ENCODE data around the gene ZC3H4.
"Not testable (repeated sequence)": the region's sequence is repeated elsewhere in the genome, so short reads cannot be mapped to it uniquely, and the experiment has no call there.

ZC3H4 gene

DNA sequence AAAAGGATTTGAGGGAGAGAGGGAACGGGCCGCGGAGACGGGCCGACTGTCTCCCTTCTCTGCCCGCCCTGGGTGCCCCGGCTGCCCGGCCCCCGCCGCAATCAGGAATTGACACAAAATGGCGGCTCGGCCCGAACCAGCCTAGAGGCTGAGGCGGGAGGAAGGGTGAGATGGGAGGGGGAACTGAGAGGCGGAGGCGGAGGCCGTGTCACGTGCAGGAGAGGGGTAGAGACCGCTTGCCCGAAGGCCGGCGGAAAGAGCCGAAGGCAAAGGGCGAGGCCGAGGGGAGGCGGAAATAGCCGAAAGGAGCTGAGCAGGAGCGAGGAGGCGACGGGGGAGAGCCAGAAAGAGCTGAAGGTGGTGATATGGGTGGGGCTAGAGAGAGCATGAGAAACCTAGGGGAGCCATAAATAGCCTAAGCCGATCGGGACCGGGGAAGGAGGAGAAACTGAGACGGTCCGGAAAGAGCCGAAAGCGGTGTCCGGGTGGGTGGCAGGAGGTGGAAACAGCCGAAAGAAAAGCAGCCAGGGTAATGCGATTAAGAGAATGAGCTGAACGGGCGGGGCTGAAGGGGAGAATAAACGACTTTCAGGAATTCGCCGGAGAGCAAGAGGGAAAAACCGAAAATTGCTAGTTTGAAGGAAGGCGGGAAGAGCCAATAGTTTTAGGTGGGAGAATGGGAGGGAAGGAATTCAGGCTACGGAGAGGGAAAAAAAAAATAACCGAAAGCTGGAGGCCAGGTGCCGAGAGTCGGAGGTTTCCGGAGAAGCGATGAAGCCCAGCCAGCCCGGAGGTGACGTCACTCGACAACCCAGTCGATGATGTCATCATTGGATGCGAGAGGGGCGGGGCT lies at the start of gene ZC3H4:
Gene ZC3H4 (minus strand): TSS at position 780 of the 853 bp plus-strand sequence. CDS start 1,192 bp downstream, outside the sequence.
- DNase-seq (ENCODE audit: low read depth in 2 of 2, low spot score in 1 of 2), result peak; percentile 98 to 99

- DNase-seq (ENCODE audit: low read depth in 2 of 2, low spot score in 1 of 2), result no peak
These were observed 48.4 kb upstream of the ZC3H4 start for GRCh38 chr19:47161876-47162489.

DNA sequence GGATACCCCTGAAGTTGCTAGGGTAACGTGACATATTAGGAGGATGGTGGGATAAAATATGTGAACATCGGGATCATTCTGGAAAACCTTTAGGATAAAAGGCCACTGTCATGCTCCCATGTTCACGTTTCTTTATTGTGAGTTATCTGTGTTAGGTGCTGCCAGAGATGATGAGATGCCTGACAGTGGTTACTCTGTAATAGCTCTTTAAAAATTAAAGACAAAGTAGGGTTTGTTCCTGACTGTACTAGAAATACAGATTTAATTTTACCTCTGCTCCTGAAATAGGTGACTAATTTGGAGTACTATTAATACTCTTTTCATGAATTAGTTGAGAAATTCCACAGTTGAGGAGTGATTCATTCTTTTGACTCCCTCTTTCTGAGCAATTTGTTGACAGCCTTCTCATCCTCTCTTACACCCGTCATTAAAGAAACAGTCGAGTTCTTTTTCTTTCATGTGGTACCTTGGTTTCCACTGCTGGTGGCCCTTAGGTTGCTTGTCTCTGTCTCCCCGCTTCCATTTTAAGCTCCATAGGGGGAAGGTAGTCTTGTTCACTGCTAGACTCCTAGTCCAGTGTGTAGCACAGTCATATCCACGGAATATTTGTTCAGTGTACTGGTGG lies 45.4 kb upstream of the ZC3H4 start:
- no peak for DNase-seq (ENCODE audit: low read depth in 2 of 2, low spot score in 1 of 2)

DNA sequence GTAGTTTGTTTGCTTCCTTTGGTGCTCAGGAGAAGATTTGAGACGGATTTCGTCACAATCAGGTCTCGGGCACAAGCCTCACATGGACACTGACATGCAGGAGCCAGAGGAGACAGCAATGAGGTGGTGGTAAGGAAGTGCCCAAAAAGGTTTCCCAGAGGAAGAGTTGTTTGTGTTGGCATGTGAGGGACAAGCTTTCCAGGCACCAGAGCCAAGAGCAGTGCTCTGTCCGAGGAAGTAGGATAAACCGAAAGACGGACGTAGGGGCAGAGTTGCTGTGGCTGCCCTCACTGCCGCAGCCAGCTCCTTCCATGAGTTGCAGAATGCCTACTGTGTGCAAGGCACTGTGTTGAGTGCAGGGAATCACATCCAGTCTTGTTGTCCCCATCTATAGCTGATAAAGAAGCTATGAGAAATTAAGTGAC lies 44.8 kb upstream of the ZC3H4 start:
- DNase-seq (ENCODE audit: low read depth in 2 of 2, low spot score in 1 of 2), result no peak

DNA sequence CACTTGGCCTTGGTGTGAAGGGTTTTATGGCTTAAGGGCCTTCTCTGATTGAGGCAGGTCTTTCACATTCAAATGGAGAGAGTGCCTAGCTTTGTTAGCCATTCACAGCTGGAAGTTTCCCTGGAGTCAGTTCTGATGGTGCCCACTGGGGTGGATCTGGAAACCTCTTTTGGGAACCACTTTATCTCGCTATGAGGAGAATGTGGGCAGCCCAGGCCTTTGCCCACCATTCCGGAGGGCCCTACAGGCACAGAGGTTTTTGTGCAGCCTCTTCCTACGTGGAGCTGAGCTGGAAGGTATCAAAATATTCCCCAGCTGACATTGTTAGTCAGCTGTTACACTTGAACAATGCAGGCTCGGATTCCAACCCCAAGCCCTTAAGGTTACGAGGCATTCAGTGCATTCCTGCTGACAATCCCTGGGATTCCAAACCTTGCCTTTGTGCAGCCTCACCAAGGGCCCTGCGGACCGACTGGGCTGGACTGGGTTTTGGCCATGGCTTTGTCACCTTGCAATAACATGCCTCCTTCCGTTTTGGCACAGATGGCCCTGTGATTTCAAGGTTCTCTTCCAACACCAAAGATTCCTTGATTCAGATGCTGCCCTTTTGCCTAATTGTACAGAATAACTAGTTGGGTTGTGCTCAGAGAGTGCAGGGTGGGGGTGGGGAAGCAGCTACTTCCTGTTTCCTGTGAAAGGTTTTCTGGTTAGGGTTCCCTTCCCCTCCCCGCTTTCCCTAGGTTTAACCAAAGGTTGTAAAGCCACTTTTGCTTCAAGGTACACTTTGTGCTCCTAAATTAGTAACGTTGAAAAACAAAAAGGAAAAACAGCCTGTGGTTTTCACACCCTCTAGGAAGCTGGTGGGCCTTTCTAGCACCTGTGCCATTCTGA lies 44.1 kb upstream of the ZC3H4 start:
- no peak for DNase-seq (ENCODE audit: low read depth in 2 of 2, low spot score in 1 of 2)

DNA sequence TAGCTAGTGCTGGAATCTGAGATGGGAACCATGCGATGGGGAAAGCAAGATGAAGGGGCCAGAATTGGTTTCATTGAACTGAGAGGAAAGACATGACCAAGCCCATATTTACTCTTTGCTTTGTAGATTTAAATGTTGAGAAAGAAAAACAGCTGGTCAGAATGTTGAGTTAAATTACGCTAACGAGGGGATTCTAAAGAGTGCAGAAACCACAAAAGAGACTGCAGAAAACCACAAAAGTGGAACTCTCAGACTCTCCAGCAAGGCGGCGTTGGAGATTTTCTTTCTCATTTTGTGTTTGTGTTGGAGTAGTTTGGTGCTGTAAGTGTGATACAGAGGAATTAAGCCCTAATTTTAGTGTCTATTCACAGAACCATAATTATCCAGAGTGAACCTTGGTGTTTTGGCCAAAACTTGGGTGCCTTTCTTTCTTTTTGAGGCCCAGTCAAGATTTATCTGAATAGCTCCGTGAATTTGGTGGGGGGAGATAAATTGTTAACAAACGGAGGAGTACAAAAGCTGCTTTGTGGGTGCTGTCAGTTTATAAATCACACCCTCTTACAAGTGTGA lies 43.4 kb upstream of the ZC3H4 start:
- DNase-seq (ENCODE audit: low read depth in 2 of 2, low spot score in 1 of 2), result no peak

- DNase-seq (ENCODE audit: low read depth in 2 of 2, low spot score in 1 of 2), result no peak
These were observed 41.6 kb upstream of the ZC3H4 start for GRCh38 chr19:47155148-47155547.

- no peak for DNase-seq (ENCODE audit: low read depth in 2 of 2, low spot score in 1 of 2)
These were observed 39.7 kb upstream of the ZC3H4 start for GRCh38 chr19:47153266-47153665.

DNA sequence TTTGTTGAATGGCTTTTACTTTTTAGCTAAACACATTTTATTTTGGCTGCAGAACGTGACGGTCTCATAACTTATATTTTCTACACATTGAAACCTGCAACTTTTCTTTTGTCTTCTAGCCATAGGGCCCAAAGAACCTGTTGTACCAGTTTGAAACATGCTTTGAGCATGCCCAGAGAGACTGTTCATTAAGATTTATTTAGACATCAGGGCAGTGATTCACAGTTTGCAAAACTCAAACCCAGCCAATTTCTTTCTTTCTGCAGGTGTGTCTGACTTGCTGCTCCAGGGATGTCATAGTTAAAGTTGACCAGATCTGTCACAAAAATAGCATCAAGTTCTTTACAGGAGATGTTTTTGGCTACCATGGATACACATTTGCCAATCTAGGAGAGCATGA lies 39.1 kb upstream of the ZC3H4 start:
- no peak for DNase-seq (ENCODE audit: low read depth in 2 of 2, low spot score in 1 of 2)

- DNase-seq (ENCODE audit: low read depth in 2 of 2, low spot score in 1 of 2), result no peak
These were observed 38.6 kb upstream of the ZC3H4 start for GRCh38 chr19:47152205-47152604.

- no peak for DNase-seq (ENCODE audit: low read depth in 2 of 2, low spot score in 1 of 2)
These were observed 38.1 kb upstream of the ZC3H4 start for GRCh38 chr19:47151627-47152026.

- no peak for DNase-seq (ENCODE audit: low read depth in 2 of 2, low spot score in 1 of 2)
These were observed 33.3 kb upstream of the ZC3H4 start for GRCh38 chr19:47146920-47147319.

DNA sequence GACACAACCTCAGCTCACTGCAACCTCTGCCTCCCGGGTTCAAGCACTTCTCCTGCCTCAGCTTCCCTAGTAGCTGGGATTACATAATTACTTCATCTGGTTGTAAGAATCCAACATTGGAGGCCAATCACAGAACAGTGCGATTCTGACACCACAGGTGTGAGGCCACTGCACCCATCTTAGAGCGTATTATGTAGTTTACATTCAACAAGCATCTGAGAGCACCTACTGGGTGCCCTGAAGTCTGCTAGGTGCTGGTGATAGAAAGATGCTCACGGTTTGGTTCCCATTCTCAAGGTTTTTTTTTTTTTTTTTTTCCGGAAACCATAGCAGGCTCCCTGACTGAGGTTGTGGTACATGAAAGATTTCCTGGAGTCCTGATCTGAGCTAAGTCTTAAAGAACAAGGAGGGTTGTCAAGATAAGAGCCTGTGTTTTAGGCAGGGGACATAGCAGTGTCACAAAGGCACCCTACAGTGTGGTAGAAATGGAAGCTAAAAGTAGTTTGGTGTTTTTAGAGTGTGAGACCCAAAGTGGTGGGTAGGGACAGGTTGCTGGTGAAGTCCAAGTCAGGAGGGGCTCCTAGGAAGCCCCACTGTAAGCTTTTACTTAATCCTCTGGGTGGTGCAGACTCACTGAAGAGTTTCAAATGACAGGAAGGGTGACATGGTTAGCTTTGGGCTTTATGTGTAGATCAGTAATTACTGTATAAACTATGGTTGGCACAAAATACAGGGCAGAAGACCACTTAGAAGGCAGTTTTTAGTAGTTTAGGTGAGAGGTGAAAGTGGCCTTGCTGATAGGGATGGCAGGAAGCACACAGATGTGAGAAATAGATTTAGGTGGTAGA lies 32.3 kb upstream of the ZC3H4 start:
- DNase-seq (ENCODE audit: low read depth in 2 of 2, low spot score in 1 of 2), result no peak

- no peak for DNase-seq (ENCODE audit: low read depth in 2 of 2, low spot score in 1 of 2)
These were observed 31.1 kb upstream of the ZC3H4 start for GRCh38 chr19:47144630-47145029.

DNA sequence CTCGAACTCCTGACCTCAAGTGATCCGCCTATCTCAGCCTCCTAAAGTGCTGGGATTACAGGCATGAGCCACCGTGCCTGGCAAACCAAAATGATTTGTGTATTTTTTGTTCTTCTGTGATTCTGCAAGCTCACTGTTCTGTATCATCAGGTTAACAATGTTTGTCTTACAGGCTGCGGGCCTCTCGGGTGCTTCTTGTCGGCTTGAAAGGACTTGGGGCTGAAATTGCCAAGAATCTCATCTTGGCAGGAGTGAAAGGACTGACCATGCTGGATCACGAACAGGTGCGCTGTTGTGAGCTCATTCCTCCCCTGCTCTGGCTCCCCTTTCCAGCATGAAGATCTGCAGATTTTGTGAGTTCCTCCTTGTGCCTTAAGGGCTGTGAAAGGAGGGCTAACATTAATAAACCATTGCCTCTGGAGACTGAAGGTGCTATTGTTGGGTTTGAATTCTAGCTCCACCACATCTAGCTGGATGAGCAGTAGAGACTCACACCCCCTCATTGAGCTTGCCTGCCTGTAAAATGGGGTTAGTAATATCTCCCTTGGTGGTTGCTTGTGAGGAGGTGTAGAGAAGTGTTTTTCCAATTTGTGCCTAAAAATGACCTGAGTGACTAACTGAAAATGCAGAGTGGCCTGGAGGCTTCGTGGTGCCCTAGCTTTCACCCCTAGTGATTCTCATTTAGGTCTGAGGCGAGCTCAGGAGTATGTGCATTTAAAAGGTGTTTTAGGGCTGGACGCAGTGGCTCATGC lies 29.9 kb upstream of the ZC3H4 start:
- DNase-seq (ENCODE audit: low read depth in 2 of 2, low spot score in 1 of 2), result no peak

GRCh38 chr19:47142779-47143178 lies 29.2 kb upstream of the ZC3H4 start:
- no peak for DNase-seq (ENCODE audit: low read depth in 2 of 2, low spot score in 1 of 2)

GRCh38 chr19:47141695-47142094 lies 28.1 kb upstream of the ZC3H4 start:
- no peak for DNase-seq (ENCODE audit: low read depth in 2 of 2, low spot score in 1 of 2)

DNA sequence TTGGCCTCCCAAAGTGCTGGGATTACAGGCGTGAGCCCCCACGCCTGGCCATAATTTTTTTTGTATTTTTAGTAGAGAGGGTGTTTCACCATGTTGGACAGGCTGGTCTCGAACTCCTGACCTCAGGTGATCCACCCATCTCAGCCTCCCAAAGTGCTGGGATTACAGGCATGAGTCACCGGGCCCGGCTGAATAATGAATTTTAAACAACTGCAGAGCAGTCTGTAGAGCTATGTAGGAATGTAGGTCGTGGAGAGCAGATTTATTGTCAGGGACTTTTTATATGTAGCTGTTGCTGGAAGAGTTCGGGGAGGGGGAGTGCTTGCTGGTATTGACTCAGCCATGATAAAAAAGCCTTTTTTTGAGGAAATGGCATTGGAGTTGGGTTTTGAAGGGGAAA lies 27.7 kb upstream of the ZC3H4 start:
- DNase-seq (ENCODE audit: low read depth in 2 of 2, low spot score in 1 of 2), result not testable (repeated sequence)

DNA sequence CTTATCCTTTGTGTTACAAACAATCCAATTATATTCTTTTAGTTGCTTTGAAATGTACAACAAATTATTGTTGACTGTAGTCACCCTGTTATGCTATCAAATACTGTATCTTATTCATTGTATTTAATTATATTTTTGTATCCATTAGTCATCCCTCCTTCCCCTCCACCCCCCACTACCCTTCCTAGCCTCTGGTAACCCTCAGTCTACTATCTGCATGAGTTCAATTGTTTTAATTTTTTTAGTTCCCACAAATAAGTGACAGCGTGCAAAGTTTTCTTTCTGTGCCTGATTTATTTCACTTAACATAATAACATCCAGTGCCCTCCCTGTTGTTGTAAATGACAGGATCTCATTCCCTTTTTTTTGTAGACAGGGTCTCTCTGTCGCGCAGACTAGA lies 21.6 kb upstream of the ZC3H4 start:
- DNase-seq (ENCODE audit: low read depth in 2 of 2, low spot score in 1 of 2), result no peak
